MM.1S (cell line): ENCODE results near the gene TMEM205.

Experiments used
- DNase-seq: peaks from one replicate; pipeline ENCODE4 v3.0.0-alpha.2; 2015
- H2AFZ ChIP-seq: fragments of 300-600 bp; sonication (generic); 2 replicates; pipeline ENCODE4 v1.6.0; 2016; ENCODE audit warnings: antibody characterized with exemption, low read length
- H3F3A ChIP-seq: fragments of 300-600 bp; sonication (generic); 2 replicates; pipeline ENCODE4 v1.6.1; 2016; ENCODE audit warnings: mild to moderate bottlenecking, antibody characterized with exemption, low read length, moderate library complexity, mixed read lengths; ENCODE audit not compliant: insufficient read depth
- H3K27ac ChIP-seq: fragments of 300-600 bp; sonication (generic); 2 replicates; pipeline ENCODE4 v1.5.1; 2016; ENCODE audit warnings: mild to moderate bottlenecking, low read length
- H3K27me3 ChIP-seq: fragments of 300-600 bp; sonication (generic); replicated peaks from 2 replicates; pipeline ENCODE4 v1.6.0; 2016; ENCODE audit warnings: low read length; ENCODE audit not compliant: insufficient read depth
- H3K36me3 ChIP-seq: fragments of 300-600 bp; sonication (generic); replicated peaks from 2 replicates; pipeline ENCODE4 v1.6.1; 2016; ENCODE audit warnings: mild to moderate bottlenecking, low read length, mixed read lengths; ENCODE audit not compliant: insufficient read depth
- H3K4me1 ChIP-seq: fragments of 300-600 bp; sonication (generic); 2 replicates; pipeline ENCODE4 v1.6.1; 2016; ENCODE audit warnings: low read length, mixed read lengths
- H3K4me2 ChIP-seq: fragments of 300-600 bp; sonication (generic); 2 replicates; pipeline ENCODE4 v1.6.0; 2016; ENCODE audit warnings: low read depth, low read length
- H3K4me3 ChIP-seq: fragments of 300-600 bp; sonication (generic); 2 replicates; pipeline ENCODE4 v1.5.1; 2016; ENCODE audit warnings: low read length, mixed read lengths
- H3K79me2 ChIP-seq: fragments of 300-600 bp; sonication (generic); 2 replicates; pipeline ENCODE4 v1.6.1; 2016; ENCODE audit warnings: mixed run types, low read length, mixed read lengths
- H3K9ac ChIP-seq: fragments of 300-600 bp; sonication (generic); 2 replicates; pipeline ENCODE4 v1.6.1; 2016; ENCODE audit warnings: low read length, mixed read lengths
- H3K9me2 ChIP-seq: fragments of 300-600 bp; sonication (generic); replicated peaks from 2 replicates; pipeline ENCODE4 v1.6.1; 2016; ENCODE audit warnings: mild to moderate bottlenecking, low read length, mixed read lengths; ENCODE audit not compliant: insufficient read depth
- H3K9me3 ChIP-seq: fragments of 300-600 bp; sonication (generic); replicated peaks from 2 replicates; pipeline ENCODE4 v1.6.1; 2016; ENCODE audit warnings: mild to moderate bottlenecking, low read length, mixed read lengths; ENCODE audit not compliant: insufficient read depth
- H4K20me1 ChIP-seq: fragments of 300-600 bp; sonication (generic); 2 replicates; pipeline ENCODE4 v1.6.1; 2016; ENCODE audit warnings: mild to moderate bottlenecking, low read length, moderate library complexity, mixed read lengths; ENCODE audit not compliant: insufficient read depth
- EZH2 ChIP-seq: fragments of 300-600 bp; sonication (generic); optimal IDR thresholded peaks from 2 replicates; pipeline ENCODE3; 2017; ENCODE audit warnings: low read depth, mild to moderate bottlenecking, antibody characterized with exemption, low read length, mixed read lengths
- EZH2phosphoT487 ChIP-seq: fragments of 300-600 bp; sonication (generic); IDR thresholded peaks from 2 replicates; pipeline ENCODE4 v1.6.1; 2018; ENCODE audit warnings: antibody characterized with exemption, low read length
- TF ChIP-seq, protein P1 (sequence below): fragments of 300-600 bp; sonication (generic); IDR thresholded peaks from 2 replicates; pipeline ENCODE4 v1.5.1; 2016; ENCODE audit warnings: antibody characterized with exemption, low read length, mixed read lengths

Gene TMEM205

GRCh38 chr19:11330127-11330526, 15.9 kb downstream of the TMEM205 start:
- no peaks in the 10 kb centered on the region for H4K20me1 ChIP-seq
- H3K4me3 ChIP-seq, result no peak overlapping the region
- H2AFZ ChIP-seq, result no peak overlapping the region
- DNase-seq, result no peak
- no peaks in the 10 kb centered on the region for H3K9me2 ChIP-seq
- no peaks in the 10 kb centered on the region for H3K9me3 ChIP-seq
- no peak overlapping the region for H3K9ac ChIP-seq
- H3K36me3 ChIP-seq, result no peaks in the 10 kb centered on the region
- H3K4me2 ChIP-seq, result no peak overlapping the region
- TF ChIP-seq, protein P1, sequence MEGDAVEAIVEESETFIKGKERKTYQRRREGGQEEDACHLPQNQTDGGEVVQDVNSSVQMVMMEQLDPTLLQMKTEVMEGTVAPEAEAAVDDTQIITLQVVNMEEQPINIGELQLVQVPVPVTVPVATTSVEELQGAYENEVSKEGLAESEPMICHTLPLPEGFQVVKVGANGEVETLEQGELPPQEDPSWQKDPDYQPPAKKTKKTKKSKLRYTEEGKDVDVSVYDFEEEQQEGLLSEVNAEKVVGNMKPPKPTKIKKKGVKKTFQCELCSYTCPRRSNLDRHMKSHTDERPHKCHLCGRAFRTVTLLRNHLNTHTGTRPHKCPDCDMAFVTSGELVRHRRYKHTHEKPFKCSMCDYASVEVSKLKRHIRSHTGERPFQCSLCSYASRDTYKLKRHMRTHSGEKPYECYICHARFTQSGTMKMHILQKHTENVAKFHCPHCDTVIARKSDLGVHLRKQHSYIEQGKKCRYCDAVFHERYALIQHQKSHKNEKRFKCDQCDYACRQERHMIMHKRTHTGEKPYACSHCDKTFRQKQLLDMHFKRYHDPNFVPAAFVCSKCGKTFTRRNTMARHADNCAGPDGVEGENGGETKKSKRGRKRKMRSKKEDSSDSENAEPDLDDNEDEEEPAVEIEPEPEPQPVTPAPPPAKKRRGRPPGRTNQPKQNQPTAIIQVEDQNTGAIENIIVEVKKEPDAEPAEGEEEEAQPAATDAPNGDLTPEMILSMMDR, result no peak
- no peak for TF ChIP-seq EZH2phosphoT487
- H3K79me2 ChIP-seq, result no peaks in the 10 kb centered on the region
- H3F3A ChIP-seq, result no peaks in the 10 kb centered on the region
- no peaks in the 10 kb centered on the region for H3K4me1 ChIP-seq
- H3K27me3 ChIP-seq, result no peaks in the 10 kb centered on the region
- no peak overlapping the region for H3K27ac ChIP-seq

GRCh38 chr19:11325544-11325943, 20.5 kb downstream of the TMEM205 start:
- Histone ChIP-seq H2AFZ (no peak overlapping the region), H3K9me3 (no peaks in the 10 kb centered on the region), H3K9me2 (no peaks in the 10 kb centered on the region), H3K27me3 (no peaks in the 10 kb centered on the region), H3K27ac (no peak overlapping the region), H3K4me3 (no peak overlapping the region), H3K4me1 (no peaks in the 10 kb centered on the region), H3K79me2 (no peaks in the 10 kb centered on the region), H3K36me3 (no peaks in the 10 kb centered on the region), H3K4me2 (no peak overlapping the region), H3F3A (no peaks in the 10 kb centered on the region), H3K9ac (no peak overlapping the region), H4K20me1 (no peaks in the 10 kb centered on the region)
- DNase-seq, result no peak
- TF ChIP-seq EZH2phosphoT487, result no peak
- TF ChIP-seq, protein P1, result no peak

- Histone ChIP-seq H3K79me2 (no peaks in the 10 kb centered on the region), H3F3A (no peaks in the 10 kb centered on the region), H3K27me3 (no peaks in the 10 kb centered on the region), H3K36me3 (no peaks in the 10 kb centered on the region), H3K27ac (no peak overlapping the region), H3K4me2 (no peak overlapping the region), H3K4me3 (no peak overlapping the region), H2AFZ (no peak overlapping the region), H3K9me3 (no peaks in the 10 kb centered on the region), H3K9me2 (no peaks in the 10 kb centered on the region), H4K20me1 (no peaks in the 10 kb centered on the region), H3K9ac (no peak overlapping the region), H3K4me1 (no peaks in the 10 kb centered on the region)
- DNase-seq, result no peak
- TF ChIP-seq, protein P1, result no peak
- TF ChIP-seq EZH2phosphoT487, result no peak
- no peak for TF ChIP-seq EZH2
Measured at GRCh38 chr19:11324748-11325389, 21.2 kb downstream of the TMEM205 start.
